ENCODE data around the gene PARVA. TPM values are rescaled to one million over a fixed set of nuclear protein-coding genes. Genes with fewer than 3 reads are reported as not detected.

PARVA gene
- total and polyA plus RNA-seq, 2 experiments from 2014 or later, result 37.4 to 46.2 TPM

GRCh38 chr11:12358302-12359188 is 18.8 kb upstream of the PARVA start:
- Histone ChIP-seq H3K4me1 (ENCODE audit: insufficient read depth) (peaks cover 36% of the 10 kb centered on the region), H4K20me1 (ENCODE audit: insufficient read depth, poor library complexity, severe bottlenecking) (no peaks in the 10 kb centered on the region), H3K4me2 (no peak overlapping the region), H3K9me3 (ENCODE audit: low read depth) (no peaks in the 10 kb centered on the region), H3K27ac (peak overlapping the region; percentile 8), H3K36me3 (replicated peaks; ENCODE audit: insufficient read depth, low read depth) (no peaks in the 10 kb centered on the region), H2AFZ (no peak overlapping the region), H3K4me3 (no peak overlapping the region), H3K9me2 (replicated peaks; ENCODE audit: insufficient read depth) (no peaks in the 10 kb centered on the region), H3K27me3 (no peaks in the 10 kb centered on the region), H3K79me2 (no peaks in the 10 kb centered on the region)
- no peak for DNase-seq (ENCODE audit: low spot score)
- WGBS (ENCODE audit: low lambda C conversion rate, missing lambda C conversion rate), result 92% methylated on average over 12 of the region's 12 CpGs
- TF ChIP-seq, protein P1, sequence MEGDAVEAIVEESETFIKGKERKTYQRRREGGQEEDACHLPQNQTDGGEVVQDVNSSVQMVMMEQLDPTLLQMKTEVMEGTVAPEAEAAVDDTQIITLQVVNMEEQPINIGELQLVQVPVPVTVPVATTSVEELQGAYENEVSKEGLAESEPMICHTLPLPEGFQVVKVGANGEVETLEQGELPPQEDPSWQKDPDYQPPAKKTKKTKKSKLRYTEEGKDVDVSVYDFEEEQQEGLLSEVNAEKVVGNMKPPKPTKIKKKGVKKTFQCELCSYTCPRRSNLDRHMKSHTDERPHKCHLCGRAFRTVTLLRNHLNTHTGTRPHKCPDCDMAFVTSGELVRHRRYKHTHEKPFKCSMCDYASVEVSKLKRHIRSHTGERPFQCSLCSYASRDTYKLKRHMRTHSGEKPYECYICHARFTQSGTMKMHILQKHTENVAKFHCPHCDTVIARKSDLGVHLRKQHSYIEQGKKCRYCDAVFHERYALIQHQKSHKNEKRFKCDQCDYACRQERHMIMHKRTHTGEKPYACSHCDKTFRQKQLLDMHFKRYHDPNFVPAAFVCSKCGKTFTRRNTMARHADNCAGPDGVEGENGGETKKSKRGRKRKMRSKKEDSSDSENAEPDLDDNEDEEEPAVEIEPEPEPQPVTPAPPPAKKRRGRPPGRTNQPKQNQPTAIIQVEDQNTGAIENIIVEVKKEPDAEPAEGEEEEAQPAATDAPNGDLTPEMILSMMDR (IDR thresholded peaks at IDR 0.05; ENCODE audit: poor library complexity), result no peak
- TF ChIP-seq EZH2phosphoT487 (IDR thresholded peaks at IDR 0.05; ENCODE audit: low read depth, severe bottlenecking, unreplicated experiment) (no peak), EZH2 (IDR thresholded peaks at IDR 0.05; ENCODE audit: borderline replicate concordance) (no peak)

DNA sequence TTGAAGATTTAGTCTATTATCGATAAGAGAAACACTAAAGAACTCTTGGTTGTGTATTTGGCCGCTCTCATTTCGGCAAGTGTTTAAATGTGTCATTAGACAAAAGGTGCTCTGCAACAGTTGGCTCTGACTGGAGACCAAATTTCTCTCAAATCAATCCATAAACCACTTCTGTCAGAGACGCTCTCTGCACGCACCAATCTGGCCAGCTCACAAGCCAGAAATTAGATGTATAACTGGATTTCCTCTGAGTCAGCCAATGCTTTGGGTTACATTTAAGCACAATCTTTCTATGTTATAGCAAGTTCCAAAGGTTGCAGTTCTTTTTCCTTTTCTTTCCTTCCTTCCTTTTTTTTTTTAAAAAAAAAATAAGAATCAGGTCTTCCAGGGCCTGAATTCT is 17.6 kb upstream of the PARVA start:
- Histone ChIP-seq H3K4me1 (ENCODE audit: insufficient read depth) (peaks cover 40% of the 10 kb centered on the region), H3K9me2 (replicated peaks; ENCODE audit: insufficient read depth) (no peaks in the 10 kb centered on the region), H3K79me2 (no peaks in the 10 kb centered on the region), H3K27ac (peak overlapping the region; percentile 1), H3K4me2 (no peak overlapping the region), H3K27me3 (no peaks in the 10 kb centered on the region), H3K36me3 (replicated peaks; ENCODE audit: insufficient read depth, low read depth) (no peaks in the 10 kb centered on the region), H3K4me3 (no peak overlapping the region), H3K9me3 (ENCODE audit: low read depth) (no peaks in the 10 kb centered on the region), H2AFZ (no peak overlapping the region), H4K20me1 (ENCODE audit: insufficient read depth, poor library complexity, severe bottlenecking) (no peaks in the 10 kb centered on the region)
- DNase-seq (ENCODE audit: low spot score), result no peak
- TF ChIP-seq EZH2 (IDR thresholded peaks at IDR 0.05; ENCODE audit: borderline replicate concordance) (no peak), EZH2phosphoT487 (IDR thresholded peaks at IDR 0.05; ENCODE audit: low read depth, severe bottlenecking, unreplicated experiment) (no peak)
- TF ChIP-seq, protein P1 (IDR thresholded peaks at IDR 0.05; ENCODE audit: poor library complexity), result no peak
- 75% methylated on average over 5 of the region's 5 CpGs for WGBS (ENCODE audit: low lambda C conversion rate, missing lambda C conversion rate)

GRCh38 chr11:12361682-12362081 is 15.7 kb upstream of the PARVA start:
- H3K4me2 ChIP-seq, result no peak overlapping the region
- no peak overlapping the region for H3K27ac ChIP-seq
- no peaks in the 10 kb centered on the region for H3K27me3 ChIP-seq
- H3K4me1 ChIP-seq (ENCODE audit: insufficient read depth), result peaks cover 44% of the 10 kb centered on the region
- TF ChIP-seq EZH2phosphoT487 (IDR thresholded peaks at IDR 0.05; ENCODE audit: low read depth, severe bottlenecking, unreplicated experiment) (no peak), EZH2 (IDR thresholded peaks at IDR 0.05; ENCODE audit: borderline replicate concordance) (no peak)
- TF ChIP-seq, protein P1 (IDR thresholded peaks at IDR 0.05; ENCODE audit: poor library complexity), result no peak
- H3K79me2 ChIP-seq, result no peaks in the 10 kb centered on the region
- WGBS (ENCODE audit: low lambda C conversion rate, missing lambda C conversion rate), result 76% methylated on average over 3 of the region's 3 CpGs
- H3K4me3 ChIP-seq, result no peak overlapping the region
- no peaks in the 10 kb centered on the region for H3K9me2 ChIP-seq (replicated peaks; ENCODE audit: insufficient read depth)
- H3K9me3 ChIP-seq (ENCODE audit: low read depth), result no peaks in the 10 kb centered on the region
- H4K20me1 ChIP-seq (ENCODE audit: insufficient read depth, poor library complexity, severe bottlenecking), result no peaks in the 10 kb centered on the region
- no peak overlapping the region for H2AFZ ChIP-seq
- DNase-seq (ENCODE audit: low spot score), result no peak
- no peaks in the 10 kb centered on the region for H3K36me3 ChIP-seq (replicated peaks; ENCODE audit: insufficient read depth, low read depth)
